ENCODE results near the gene CTBP2.
A peak's percentile ranks its signal among the peaks of the same experiment; 100 is the strongest.
"Not testable (repeated sequence)": the region's sequence is repeated elsewhere in the genome, so short reads cannot be mapped to it uniquely, and the experiment has no call there.

The CTBP2 gene

DNA sequence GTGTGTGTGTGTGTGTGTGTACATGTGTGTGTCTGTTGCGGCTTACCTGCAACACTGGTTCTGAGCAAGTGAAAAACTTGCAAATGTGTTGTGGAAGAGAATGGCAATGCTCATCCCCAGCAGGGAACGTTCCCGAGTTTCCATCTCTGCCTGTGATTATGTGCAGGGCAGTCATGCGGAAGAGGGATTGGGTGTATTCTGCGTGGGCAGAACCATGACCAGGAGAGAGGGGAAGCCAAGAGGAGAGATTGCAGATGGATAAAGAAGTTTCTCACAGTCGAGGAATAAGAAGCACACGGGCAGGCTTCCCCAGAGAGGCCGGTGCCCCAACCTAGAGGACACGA lies 99.9 kb downstream of the CTBP2 start:
- H3K79me2 ChIP-seq (ENCODE audit: control insufficient read depth, insufficient read depth, low read length) = peaks cover 94% of the 10 kb centered on the region
- no peak overlapping the region for H3K4me2 ChIP-seq (ENCODE audit: low read length)
- no peak overlapping the region for H3K18ac ChIP-seq (ENCODE audit: low read length)
- peaks cover 34% of the 10 kb centered on the region for H3K79me1 ChIP-seq (ENCODE audit: low read length)
- H4K8ac ChIP-seq (ENCODE audit: low read depth, low read length) = no peak overlapping the region
- H3K27me3 ChIP-seq (ENCODE audit: insufficient read depth, low read length, poor library complexity) = no peaks in the 10 kb centered on the region
- no peak overlapping the region for H3K4ac ChIP-seq (ENCODE audit: low read depth, low read length)
- no peak overlapping the region for H3K56ac ChIP-seq (ENCODE audit: low read length)
- H2BK5ac ChIP-seq (ENCODE audit: low read length) = no peak overlapping the region
- no peak overlapping the region for H3K9ac ChIP-seq (ENCODE audit: low read length)
- no peak overlapping the region for H3K27ac ChIP-seq (ENCODE audit: low read depth, low read length)
- no peak overlapping the region for H2BK120ac ChIP-seq (ENCODE audit: low read depth, low read length)
- no peak for DNase-seq
- no peak overlapping the region for H4K5ac ChIP-seq (ENCODE audit: low read length)
- no CpG with 5 or more reads among the region's 9 CpGs for WGBS (ENCODE audit: extremely low coverage, insufficient coverage, low lambda C conversion rate)
- H2BK15ac ChIP-seq (replicated peaks; ENCODE audit: low read depth) = no peak overlapping the region
- H3K4me3 ChIP-seq (ENCODE audit: low read length) = no peak overlapping the region
- no peak overlapping the region for H3K23ac ChIP-seq (ENCODE audit: low read length)
- H2AK5ac ChIP-seq (ENCODE audit: low read length) = no peak overlapping the region
- peaks cover 2% of the 10 kb centered on the region for H3K36me3 ChIP-seq (ENCODE audit: control insufficient read depth, insufficient read depth, low read length)
- peaks cover 4% of the 10 kb centered on the region for H3K4me1 ChIP-seq (ENCODE audit: control insufficient read depth, low read depth, low read length)

GRCh38 chr10:125060026-125060425 lies 100.3 kb downstream of the CTBP2 start:
- H3K79me2 ChIP-seq (ENCODE audit: control insufficient read depth, insufficient read depth, low read length) = peaks cover 94% of the 10 kb centered on the region
- H3K23ac ChIP-seq (ENCODE audit: low read length) = no peak overlapping the region
- peaks cover 35% of the 10 kb centered on the region for H3K79me1 ChIP-seq (ENCODE audit: low read length)
- H4K5ac ChIP-seq (ENCODE audit: low read length) = no peak overlapping the region
- WGBS (ENCODE audit: extremely low coverage, insufficient coverage, low lambda C conversion rate) = no CpG with 5 or more reads among the region's 10 CpGs
- no peak overlapping the region for H3K27ac ChIP-seq (ENCODE audit: low read depth, low read length)
- H3K4ac ChIP-seq (ENCODE audit: low read depth, low read length) = no peak overlapping the region
- H3K4me1 ChIP-seq (ENCODE audit: control insufficient read depth, low read depth, low read length) = peaks cover under 1% of the 10 kb centered on the region
- no peak overlapping the region for H2BK120ac ChIP-seq (ENCODE audit: low read depth, low read length)
- no peak overlapping the region for H2BK15ac ChIP-seq (replicated peaks; ENCODE audit: low read depth)
- no peak overlapping the region for H4K8ac ChIP-seq (ENCODE audit: low read depth, low read length)
- no peak overlapping the region for H3K18ac ChIP-seq (ENCODE audit: low read length)
- H2AK5ac ChIP-seq (ENCODE audit: low read length) = no peak overlapping the region
- H3K36me3 ChIP-seq (ENCODE audit: control insufficient read depth, insufficient read depth, low read length) = peaks cover 2% of the 10 kb centered on the region
- no peak overlapping the region for H3K4me3 ChIP-seq (ENCODE audit: low read length)
- no peak overlapping the region for H3K9ac ChIP-seq (ENCODE audit: low read length)
- DNase-seq = no peak
- H3K4me2 ChIP-seq (ENCODE audit: low read length) = no peak overlapping the region
- H3K27me3 ChIP-seq (ENCODE audit: insufficient read depth, low read length, poor library complexity) = no peaks in the 10 kb centered on the region
- H3K56ac ChIP-seq (ENCODE audit: low read length) = no peak overlapping the region
- no peak overlapping the region for H2BK5ac ChIP-seq (ENCODE audit: low read length)

GRCh38 chr10:125059348-125059747 lies 101.0 kb downstream of the CTBP2 start:
- not testable (repeated sequence) for H3K27ac ChIP-seq (ENCODE audit: low read depth, low read length); H3K36me3 ChIP-seq (ENCODE audit: control insufficient read depth, insufficient read depth, low read length)

GRCh38 chr10:125057158-125058001 lies 103.0 kb downstream of the CTBP2 start:
- Histone ChIP-seq H2BK15ac (replicated peaks; ENCODE audit: low read depth) (no peak overlapping the region), H3K4me2 (ENCODE audit: low read length) (no peak overlapping the region), H3K4ac (ENCODE audit: low read depth, low read length) (no peak overlapping the region), H3K27me3 (ENCODE audit: insufficient read depth, low read length, poor library complexity) (no peaks in the 10 kb centered on the region), H3K23ac (ENCODE audit: low read length) (no peak overlapping the region), H3K4me1 (ENCODE audit: control insufficient read depth, low read depth, low read length) (peaks cover 4% of the 10 kb centered on the region), H3K79me1 (ENCODE audit: low read length) (peaks cover 38% of the 10 kb centered on the region), H4K8ac (ENCODE audit: low read depth, low read length) (no peak overlapping the region), H3K4me3 (ENCODE audit: low read length) (no peak overlapping the region), H3K36me3 (ENCODE audit: control insufficient read depth, insufficient read depth, low read length) (peaks cover 2% of the 10 kb centered on the region), H2AK5ac (ENCODE audit: low read length) (no peak overlapping the region), H2BK120ac (ENCODE audit: low read depth, low read length) (no peak overlapping the region), H3K56ac (ENCODE audit: low read length) (no peak overlapping the region), H2BK5ac (ENCODE audit: low read length) (no peak overlapping the region), H3K27ac (ENCODE audit: low read depth, low read length) (no peak overlapping the region), H3K9ac (ENCODE audit: low read length) (no peak overlapping the region), H3K18ac (ENCODE audit: low read length) (no peak overlapping the region), H4K5ac (ENCODE audit: low read length) (no peak overlapping the region), H3K79me2 (ENCODE audit: control insufficient read depth, insufficient read depth, low read length) (peaks cover 96% of the 10 kb centered on the region)
- WGBS (ENCODE audit: extremely low coverage, insufficient coverage, low lambda C conversion rate) = no CpG with 5 or more reads among the region's 20 CpGs
- peak; percentile 51 for DNase-seq

More at GRCh38 chr10:125059348-125059747, 101.0 kb downstream of the CTBP2 start:
- H3K23ac ChIP-seq (ENCODE audit: low read length); H3K18ac ChIP-seq (ENCODE audit: low read length); H2AK5ac ChIP-seq (ENCODE audit: low read length); H3K4me2 ChIP-seq (ENCODE audit: low read length); H3K56ac ChIP-seq (ENCODE audit: low read length); H3K9ac ChIP-seq (ENCODE audit: low read length); H3K4ac ChIP-seq (ENCODE audit: low read depth, low read length); H3K4me1 ChIP-seq (ENCODE audit: control insufficient read depth, low read depth, low read length); H2BK5ac ChIP-seq (ENCODE audit: low read length); H4K5ac ChIP-seq (ENCODE audit: low read length); H2BK120ac ChIP-seq (ENCODE audit: low read depth, low read length); H3K4me3 ChIP-seq (ENCODE audit: low read length); H3K27me3 ChIP-seq (ENCODE audit: insufficient read depth, low read length, poor library complexity); H4K8ac ChIP-seq (ENCODE audit: low read depth, low read length); H2BK15ac ChIP-seq (replicated peaks; ENCODE audit: low read depth); DNase-seq: not testable (repeated sequence)
- no CpG with 5 or more reads among the region's 8 CpGs for WGBS (ENCODE audit: extremely low coverage, insufficient coverage, low lambda C conversion rate)
- H3K79me2 ChIP-seq (ENCODE audit: control insufficient read depth, insufficient read depth, low read length) = peaks cover 96% of the 10 kb centered on the region
- H3K79me1 ChIP-seq (ENCODE audit: low read length) = peaks cover 37% of the 10 kb centered on the region

- Histone ChIP-seq H3K27ac (ENCODE audit: low read depth, low read length) (no peak overlapping the region), H3K9ac (ENCODE audit: low read length) (no peak overlapping the region), H3K79me2 (ENCODE audit: control insufficient read depth, insufficient read depth, low read length) (peaks cover 96% of the 10 kb centered on the region), H3K18ac (ENCODE audit: low read length) (no peak overlapping the region), H3K23ac (ENCODE audit: low read length) (no peak overlapping the region), H3K4me3 (ENCODE audit: low read length) (no peak overlapping the region), H2BK5ac (ENCODE audit: low read length) (no peak overlapping the region), H3K56ac (ENCODE audit: low read length) (no peak overlapping the region), H3K79me1 (ENCODE audit: low read length) (peaks cover 35% of the 10 kb centered on the region), H4K5ac (ENCODE audit: low read length) (no peak overlapping the region), H2BK120ac (ENCODE audit: low read depth, low read length) (no peak overlapping the region), H3K4me2 (ENCODE audit: low read length) (no peak overlapping the region), H4K8ac (ENCODE audit: low read depth, low read length) (no peak overlapping the region), H3K4me1 (ENCODE audit: control insufficient read depth, low read depth, low read length) (peaks cover 9% of the 10 kb centered on the region), H3K27me3 (ENCODE audit: insufficient read depth, low read length, poor library complexity) (no peaks in the 10 kb centered on the region), H2BK15ac (replicated peaks; ENCODE audit: low read depth) (no peak overlapping the region), H3K4ac (ENCODE audit: low read depth, low read length) (no peak overlapping the region), H3K36me3 (ENCODE audit: control insufficient read depth, insufficient read depth, low read length) (peaks cover 2% of the 10 kb centered on the region), H2AK5ac (ENCODE audit: low read length) (no peak overlapping the region)
- WGBS (ENCODE audit: extremely low coverage, insufficient coverage, low lambda C conversion rate) = no CpG with 5 or more reads among the region's 21 CpGs
- DNase-seq = no peak
These were observed 103.9 kb downstream of the CTBP2 start for GRCh38 chr10:125056161-125057132.
